AG10803 (cell line): Measurements from ENCODE around the gene ZBTB16.

Source experiments
- DNase-seq: peaks from one replicate; pipeline ENCODE4 v3.0.0; 2010; ENCODE audit warnings: low read depth
- H3K4me3 ChIP-seq: 2 replicates; pipeline ENCODE4 v1.5.1; 2011; ENCODE audit warnings: mild to moderate bottlenecking, low read length, control low read depth
- CTCF ChIP-seq: conservative IDR thresholded peaks from 2 replicates; pipeline ENCODE4 v1.5.1; 2011; ENCODE audit warnings: mild to moderate bottlenecking, low read length, control low read depth, inconsistent platforms

ZBTB16 gene

GRCh38 chr11:114088216-114088615 lies 28.7 kb downstream of the ZBTB16 start:
- DNase-seq: no peak
- TF ChIP-seq CTCF: no peak
- no peak overlapping the region for H3K4me3 ChIP-seq

- TF ChIP-seq CTCF: no peak
- no peak overlapping the region for H3K4me3 ChIP-seq
- DNase-seq: no peak
These were observed 29.3 kb downstream of the ZBTB16 start for GRCh38 chr11:114088836-114089235.

GRCh38 chr11:114089748-114090147 lies 30.2 kb downstream of the ZBTB16 start:
- no peak overlapping the region for H3K4me3 ChIP-seq
- no peak for DNase-seq
- TF ChIP-seq CTCF: no peak

GRCh38 chr11:114090225-114090910 lies 30.9 kb downstream of the ZBTB16 start:
- H3K4me3 ChIP-seq: no peak overlapping the region
- TF ChIP-seq CTCF: no peak
- no peak for DNase-seq

- no peak for DNase-seq
- no peak overlapping the region for H3K4me3 ChIP-seq
- TF ChIP-seq CTCF: no peak
These were observed 31.5 kb downstream of the ZBTB16 start for GRCh38 chr11:114090976-114091375.

GRCh38 chr11:114091516-114092397 lies 32.2 kb downstream of the ZBTB16 start:
- no peak for DNase-seq
- TF ChIP-seq CTCF: no peak
- H3K4me3 ChIP-seq: no peak overlapping the region

GRCh38 chr11:114092478-114092877 lies 33.0 kb downstream of the ZBTB16 start:
- no peak for DNase-seq
- no peak overlapping the region for H3K4me3 ChIP-seq
- TF ChIP-seq CTCF: no peak
